IPS-18a (cell line): ENCODE results near the gene ZMYND12.
A peak's percentile ranks its signal among the peaks of the same experiment; 100 is the strongest.

Source experiments
- H3K27ac ChIP-seq: one replicate; pipeline ENCODE4 v1.5.1; 2013; ENCODE audit warnings: low read length
- H3K27me3 ChIP-seq: one replicate; pipeline ENCODE4 v1.6.1; 2013; ENCODE audit warnings: mild to moderate bottlenecking, low read length; ENCODE audit not compliant: control insufficient read depth, insufficient read depth
- H3K36me3 ChIP-seq: one replicate; pipeline ENCODE4 v1.6.1; 2013; ENCODE audit warnings: low read depth, low read length; ENCODE audit not compliant: control insufficient read depth
- H3K4me1 ChIP-seq: one replicate; pipeline ENCODE4 v1.6.1; 2013; ENCODE audit warnings: low read depth, low read length; ENCODE audit not compliant: control insufficient read depth
- H3K4me3 ChIP-seq: one replicate; pipeline ENCODE4 v1.5.1; 2013; ENCODE audit warnings: low read length
- H3K9ac ChIP-seq: one replicate; pipeline ENCODE4 v1.6.1; 2013; ENCODE audit warnings: mild to moderate bottlenecking, low read length, moderate library complexity
- H3K9me3 ChIP-seq: one replicate; pipeline ENCODE4 v1.6.1; 2013; ENCODE audit warnings: low read depth, low read length; ENCODE audit not compliant: control insufficient read depth

The ZMYND12 gene

GRCh38 chr1:42466030-42466429, 10.2 kb upstream of the ZMYND12 start:
- Histone ChIP-seq H3K4me1 (peaks cover 6% of the 10 kb centered on the region), H3K27me3 (peaks cover 7% of the 10 kb centered on the region), H3K4me3 (no peak overlapping the region), H3K36me3 (no peaks in the 10 kb centered on the region), H3K27ac (no peak overlapping the region), H3K9me3 (no peaks in the 10 kb centered on the region), H3K9ac (no peak overlapping the region)

GRCh38 chr1:42463921-42464320, 8.1 kb upstream of the ZMYND12 start:
- Histone ChIP-seq H3K27me3 (peaks cover 7% of the 10 kb centered on the region), H3K9me3 (no peaks in the 10 kb centered on the region), H3K4me3 (peak overlapping the region; percentile 88), H3K9ac (peak overlapping the region; percentile 63), H3K4me1 (peaks cover 6% of the 10 kb centered on the region), H3K36me3 (peaks cover 4% of the 10 kb centered on the region), H3K27ac (no peak overlapping the region)

DNA sequence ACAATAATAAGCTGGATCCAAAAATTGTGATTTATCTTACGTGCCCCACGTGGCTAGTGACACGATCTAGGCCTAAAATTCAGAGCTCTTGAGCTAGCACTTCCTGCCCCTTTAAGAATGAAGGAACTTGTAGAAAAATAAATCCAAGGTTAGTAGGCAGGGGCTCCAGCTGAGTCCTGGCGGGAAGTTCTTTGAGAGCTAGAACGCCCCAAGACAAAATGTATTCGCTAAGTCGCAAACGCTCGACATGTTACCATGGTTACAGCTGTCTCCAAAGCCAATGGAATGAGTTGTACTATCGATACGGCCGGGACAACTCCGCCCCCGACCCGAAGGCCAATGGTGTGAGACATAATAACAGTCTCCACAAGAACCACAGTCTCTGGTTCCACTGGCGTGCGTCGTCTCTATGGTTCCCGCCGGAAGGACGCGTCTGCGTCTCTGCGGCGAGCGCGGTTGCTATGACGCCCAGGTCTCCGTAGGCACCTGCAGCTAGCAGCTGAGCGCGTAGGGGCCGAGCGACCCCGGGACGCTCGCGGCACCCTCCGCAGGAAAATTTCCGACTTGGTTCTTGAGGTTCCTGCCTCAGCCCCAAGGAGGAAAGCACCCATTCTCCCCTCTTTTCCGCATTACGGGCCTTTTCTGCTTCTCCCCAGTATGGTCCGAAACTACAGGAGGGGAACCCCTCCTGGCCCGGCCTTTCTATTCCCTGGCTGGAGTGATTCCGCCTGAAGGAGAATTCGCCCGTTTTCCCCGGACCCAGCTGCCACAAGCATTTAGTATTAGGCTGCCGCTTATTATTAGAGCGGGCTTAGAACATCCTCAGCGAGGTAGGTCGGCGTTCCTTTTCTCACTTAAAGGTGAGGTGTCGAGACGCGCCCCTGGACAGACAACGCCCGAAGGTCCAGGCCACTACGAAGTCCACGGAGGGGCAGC, 7.3 kb upstream of the ZMYND12 start, which contains the start of gene CCDC30:
Gene CCDC30, plus strand, starts transcription at position 459 of the 936 bp plus-strand sequence. CDS start 17,266 bp downstream, outside the sequence.
- Histone ChIP-seq H3K27me3 (peaks cover 7% of the 10 kb centered on the region), H3K4me1 (peaks cover 6% of the 10 kb centered on the region), H3K27ac (peak within 1 kb of the TSS; percentile 89), H3K9ac (peak within 1 kb of the TSS; percentile 79), H3K36me3 (peaks cover 10% of the 10 kb centered on the region), H3K4me3 (peak within 1 kb of the TSS; percentile 88), H3K9me3 (no peaks in the 10 kb centered on the region)

GRCh38 chr1:42461196-42461595, 5.4 kb upstream of the ZMYND12 start:
- Histone ChIP-seq H3K4me1 (peaks cover 11% of the 10 kb centered on the region), H3K9me3 (no peaks in the 10 kb centered on the region), H3K9ac (no peak overlapping the region), H3K4me3 (no peak overlapping the region), H3K27me3 (peaks cover 7% of the 10 kb centered on the region), H3K36me3 (peaks cover 10% of the 10 kb centered on the region), H3K27ac (no peak overlapping the region)

DNA sequence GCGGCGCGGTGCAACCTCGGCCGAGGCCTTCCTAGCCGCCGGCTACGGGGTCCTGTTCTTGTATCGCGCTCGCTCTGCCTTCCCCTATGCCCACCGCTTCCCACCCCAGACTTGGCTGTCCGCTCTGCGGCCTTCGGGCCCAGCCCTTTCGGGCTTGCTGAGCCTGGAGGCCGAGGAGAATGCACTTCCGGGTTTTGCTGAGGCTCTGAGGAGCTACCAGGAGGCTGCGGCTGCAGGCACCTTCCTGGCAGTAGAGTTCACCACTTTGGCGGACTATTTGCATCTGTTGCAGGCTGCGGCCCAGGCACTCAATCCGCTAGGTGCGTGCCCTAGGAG, 900 bp upstream of the ZMYND12 start:
- Histone ChIP-seq H3K4me3 (peak overlapping the region; percentile 83), H3K4me1 (peaks cover 8% of the 10 kb centered on the region), H3K9me3 (no peaks in the 10 kb centered on the region), H3K27me3 (no peaks in the 10 kb centered on the region), H3K36me3 (peaks cover 10% of the 10 kb centered on the region), H3K27ac (no peak overlapping the region), H3K9ac (peak overlapping the region; percentile 85)

DNA sequence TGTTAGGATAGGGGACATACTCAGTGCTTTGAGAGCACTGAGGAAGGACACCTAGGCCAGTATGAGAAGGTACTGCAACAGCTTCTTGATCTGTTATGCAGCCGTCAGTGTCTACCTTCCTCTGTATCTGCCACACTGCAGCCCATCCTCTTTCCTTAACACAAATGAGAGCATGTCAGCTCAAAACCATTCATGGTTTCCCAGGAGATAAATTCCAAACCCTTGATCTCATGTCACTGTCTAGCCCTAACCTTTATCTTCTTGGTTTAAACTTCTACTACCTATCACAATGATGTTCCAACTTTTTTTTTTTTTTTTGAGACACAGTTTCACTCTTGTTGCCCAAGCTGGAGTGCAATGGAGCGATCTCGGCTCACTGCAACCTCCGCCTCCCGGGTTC, 1.4 kb downstream of the ZMYND12 start:
- H3K9me3 ChIP-seq = no peaks in the 10 kb centered on the region

GRCh38 chr1:42453386-42453785, 2.4 kb downstream of the ZMYND12 start:
- no peak overlapping the region for H3K4me3 ChIP-seq
- no peaks in the 10 kb centered on the region for H3K9me3 ChIP-seq
- peaks cover 11% of the 10 kb centered on the region for H3K4me1 ChIP-seq
- H3K27ac ChIP-seq = no peak overlapping the region
- H3K36me3 ChIP-seq = peaks cover 2% of the 10 kb centered on the region
- H3K9ac ChIP-seq = no peak overlapping the region
- H3K27me3 ChIP-seq = no peaks in the 10 kb centered on the region

More for the DNA sequence above, 1.4 kb downstream of the ZMYND12 start:
- H3K27ac ChIP-seq = no peak overlapping the region
- no peak overlapping the region for H3K4me3 ChIP-seq
- peaks cover 11% of the 10 kb centered on the region for H3K4me1 ChIP-seq
- peaks cover 6% of the 10 kb centered on the region for H3K36me3 ChIP-seq
- H3K9ac ChIP-seq = no peak overlapping the region
- H3K27me3 ChIP-seq = no peaks in the 10 kb centered on the region

DNA sequence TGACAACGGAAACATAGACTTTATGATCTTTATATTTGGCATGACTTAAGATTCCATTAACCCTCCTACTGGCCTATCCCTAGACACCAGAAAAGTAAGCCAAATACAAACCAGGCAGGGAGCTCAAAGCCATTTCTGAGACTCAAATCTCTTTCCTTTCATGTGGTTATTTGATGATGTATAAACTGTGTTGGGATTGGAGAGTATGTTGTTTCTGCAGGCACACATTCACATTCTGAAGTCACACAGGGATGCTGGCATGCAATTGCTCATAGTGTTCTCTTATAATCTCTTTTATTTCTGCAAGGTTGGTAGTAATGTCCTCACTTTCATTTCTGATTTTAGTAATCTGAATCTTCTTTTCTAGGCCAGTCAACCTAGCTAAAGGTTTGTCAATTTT, 5.8 kb downstream of the ZMYND12 start:
- H3K36me3 ChIP-seq = no peaks in the 10 kb centered on the region
- H3K9me3 ChIP-seq = no peaks in the 10 kb centered on the region
- H3K4me1 ChIP-seq = peaks cover 6% of the 10 kb centered on the region
- H3K9ac ChIP-seq = no peak overlapping the region
- H3K27ac ChIP-seq = no peak overlapping the region
- H3K27me3 ChIP-seq = no peaks in the 10 kb centered on the region
- H3K4me3 ChIP-seq = no peak overlapping the region

- Histone ChIP-seq H3K9me3 (no peaks in the 10 kb centered on the region), H3K4me3 (no peak overlapping the region), H3K9ac (no peak overlapping the region), H3K4me1 (peaks cover 6% of the 10 kb centered on the region), H3K27me3 (no peaks in the 10 kb centered on the region), H3K36me3 (no peaks in the 10 kb centered on the region), H3K27ac (no peak overlapping the region)
These were observed 6.6 kb downstream of the ZMYND12 start for GRCh38 chr1:42449256-42449655.

GRCh38 chr1:42442662-42443061, 13.2 kb downstream of the ZMYND12 start:
- no peaks in the 10 kb centered on the region for H3K4me1 ChIP-seq
- H3K9me3 ChIP-seq = no peaks in the 10 kb centered on the region
- H3K4me3 ChIP-seq = no peak overlapping the region
- H3K36me3 ChIP-seq = no peaks in the 10 kb centered on the region
- H3K27ac ChIP-seq = no peak overlapping the region
- H3K27me3 ChIP-seq = no peaks in the 10 kb centered on the region
- H3K9ac ChIP-seq = no peak overlapping the region

GRCh38 chr1:42439940-42440339, 15.9 kb downstream of the ZMYND12 start:
- Histone ChIP-seq H3K36me3 (no peaks in the 10 kb centered on the region), H3K9ac (no peak overlapping the region), H3K4me3 (no peak overlapping the region), H3K4me1 (no peaks in the 10 kb centered on the region), H3K9me3 (no peaks in the 10 kb centered on the region), H3K27ac (no peak overlapping the region), H3K27me3 (no peaks in the 10 kb centered on the region)

GRCh38 chr1:42434340-42434739, 21.5 kb downstream of the ZMYND12 start:
- Histone ChIP-seq H3K4me1 (no peaks in the 10 kb centered on the region), H3K27me3 (no peaks in the 10 kb centered on the region), H3K27ac (no peak overlapping the region), H3K4me3 (no peak overlapping the region), H3K9me3 (no peaks in the 10 kb centered on the region), H3K36me3 (no peaks in the 10 kb centered on the region), H3K9ac (no peak overlapping the region)
